HG02943 (cell line): ENCODE data around the gene RBFOX2.

Source experiments
- ATAC-seq: cut with Tn5 transposase; IDR thresholded peaks from one replicate; pipeline ENCODE4 v1.9.1; 2021; ENCODE audit warnings: mild to moderate bottlenecking, low read depth, moderate library complexity; ENCODE audit not compliant: unreplicated experiment

The RBFOX2 gene

DNA sequence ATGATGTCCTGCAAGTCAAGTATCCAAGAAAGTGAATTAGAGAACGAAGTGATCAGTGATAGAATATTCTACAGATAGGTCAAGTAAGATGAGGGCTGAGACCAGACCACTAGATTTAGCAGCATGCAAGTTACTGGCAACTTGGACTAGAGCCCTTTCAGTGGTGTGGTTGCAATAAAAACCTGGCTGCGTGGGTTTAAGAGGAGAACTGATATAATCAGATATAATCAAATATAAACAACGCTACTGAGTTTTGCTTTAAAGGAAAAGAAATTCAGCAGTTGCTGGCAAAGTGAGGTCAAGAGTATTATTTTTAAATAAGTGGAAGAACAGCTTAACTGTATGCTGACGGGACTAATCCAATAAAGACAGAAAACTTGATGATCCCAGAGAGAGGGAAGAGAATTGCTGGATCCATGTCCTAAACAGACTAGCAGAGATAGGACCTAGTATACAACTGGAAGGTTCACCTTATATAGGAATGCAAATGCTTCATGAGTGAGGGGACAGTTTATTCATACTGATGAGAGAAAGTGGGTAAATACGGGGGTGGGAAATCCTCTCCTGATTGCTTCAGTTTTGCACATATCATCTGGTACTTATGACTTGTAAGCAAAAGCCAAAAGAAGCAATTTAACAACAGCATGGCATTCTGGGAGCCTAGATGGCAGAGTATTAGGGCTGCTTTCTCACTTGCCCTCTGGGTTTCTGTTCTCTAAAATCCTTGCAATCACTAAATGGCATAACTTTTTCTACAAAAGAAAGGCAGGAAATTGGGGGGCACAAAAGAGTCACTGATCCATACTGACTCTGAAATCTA, 146.2 kb downstream of the RBFOX2 start:
- no peak for ATAC-seq

GRCh38 chr22:35879351-35879750, 149.3 kb downstream of the RBFOX2 start:
- no peak for ATAC-seq

DNA sequence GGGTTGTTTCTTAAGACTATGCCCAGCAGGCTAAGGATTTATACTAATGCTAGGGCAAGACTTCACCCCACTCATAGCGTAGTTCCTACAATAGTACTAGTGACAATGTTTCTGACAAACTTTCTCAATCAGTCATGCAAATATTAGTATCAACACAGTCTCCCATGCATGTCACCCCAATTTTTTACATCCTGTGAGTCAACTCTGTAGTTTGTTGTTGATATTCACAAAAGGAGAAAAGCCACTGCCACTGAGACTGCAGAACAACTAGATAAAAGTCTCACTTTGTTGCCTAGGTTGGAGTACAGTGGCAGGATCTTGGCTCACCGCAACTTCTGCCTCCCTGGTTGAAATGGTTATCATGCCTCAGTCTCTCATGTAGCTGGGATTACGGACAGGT, 155.2 kb downstream of the RBFOX2 start:
- no peak for ATAC-seq

GRCh38 chr22:35872451-35872850, 156.2 kb downstream of the RBFOX2 start:
- no peak for ATAC-seq

DNA sequence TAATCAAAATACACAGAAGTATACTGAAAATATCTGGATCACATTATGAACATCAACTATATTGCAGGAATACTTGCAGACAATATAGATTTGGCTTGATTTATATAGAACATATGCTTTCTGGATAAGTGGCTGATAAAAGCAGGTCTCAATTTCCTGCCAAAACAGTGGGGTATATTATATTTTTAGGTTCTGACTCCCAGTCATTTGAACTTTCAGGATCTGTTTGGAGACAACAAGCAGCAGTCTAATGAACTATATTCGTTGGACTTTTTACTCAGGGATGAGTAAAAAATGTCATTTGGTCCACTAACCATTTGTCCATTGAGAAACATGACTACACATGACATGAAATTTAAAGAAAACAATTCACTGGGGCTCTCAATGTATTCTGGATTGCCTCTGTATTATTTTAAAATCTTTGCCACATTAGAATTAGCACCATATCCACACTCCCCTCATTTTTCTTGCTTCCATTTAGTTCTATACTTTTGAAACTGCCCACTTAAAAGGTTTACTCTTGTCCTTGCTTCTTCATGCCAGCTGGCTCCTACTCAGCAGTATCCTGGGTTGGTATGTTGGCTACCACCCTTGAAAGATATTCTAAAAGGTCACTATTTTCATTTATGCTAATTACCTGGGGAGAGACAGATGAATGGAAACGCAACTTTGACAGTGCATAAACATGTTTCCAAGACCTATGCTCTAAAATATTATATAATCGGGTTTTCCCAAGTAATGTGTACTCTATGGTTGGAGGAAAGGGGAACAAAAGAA, 157.9 kb downstream of the RBFOX2 start:
- no peak for ATAC-seq

GRCh38 chr22:35868938-35869337, 159.7 kb downstream of the RBFOX2 start:
- ATAC-seq: no peak

DNA sequence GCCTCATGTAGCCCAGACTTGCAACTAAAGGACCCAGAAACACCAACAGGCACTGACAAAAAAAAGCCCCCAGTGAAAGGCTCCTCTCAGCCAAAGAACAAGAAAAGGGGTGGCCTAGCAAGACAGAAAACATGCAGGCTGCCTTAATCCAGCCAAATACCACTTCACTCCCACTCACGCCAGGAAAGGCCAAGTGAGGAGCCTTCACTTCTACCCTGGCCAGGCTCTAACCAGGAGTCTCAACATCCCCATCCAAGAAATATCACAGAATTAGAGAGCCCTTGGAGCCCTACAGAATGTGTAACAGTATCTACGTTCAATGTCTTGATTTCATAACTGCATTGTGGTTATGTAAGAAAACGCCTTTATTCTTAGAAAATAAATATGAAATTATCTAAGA, 162.0 kb downstream of the RBFOX2 start:
- no peak for ATAC-seq

DNA sequence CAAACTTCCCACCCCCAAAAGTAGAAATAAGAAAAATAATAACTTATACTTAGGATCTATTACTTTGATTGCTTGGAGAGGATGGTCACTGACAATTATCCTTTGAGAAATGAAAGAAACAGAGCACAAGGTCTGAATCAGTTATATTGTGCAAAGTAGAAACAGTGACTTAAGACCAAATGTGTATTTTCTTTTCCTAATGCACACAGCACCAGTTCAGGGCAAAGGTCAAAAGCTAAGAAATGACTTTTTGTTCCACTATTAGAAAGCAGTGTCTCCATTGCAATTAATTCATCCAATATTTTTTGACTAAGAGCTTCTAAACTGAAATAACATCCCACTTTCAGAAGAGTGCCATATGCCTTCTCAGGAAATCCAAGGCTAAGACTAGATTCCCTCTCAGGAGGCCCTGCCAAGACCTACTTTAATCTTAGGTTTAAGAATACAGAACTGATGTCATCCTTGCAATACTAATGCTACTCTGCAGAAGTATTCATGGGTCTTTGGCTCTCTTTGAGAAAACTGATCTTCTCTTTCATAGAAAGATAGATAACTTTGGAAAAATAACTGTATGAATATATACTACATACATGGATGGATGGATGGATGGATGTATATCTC, 164.0 kb downstream of the RBFOX2 start:
- no peak for ATAC-seq

DNA sequence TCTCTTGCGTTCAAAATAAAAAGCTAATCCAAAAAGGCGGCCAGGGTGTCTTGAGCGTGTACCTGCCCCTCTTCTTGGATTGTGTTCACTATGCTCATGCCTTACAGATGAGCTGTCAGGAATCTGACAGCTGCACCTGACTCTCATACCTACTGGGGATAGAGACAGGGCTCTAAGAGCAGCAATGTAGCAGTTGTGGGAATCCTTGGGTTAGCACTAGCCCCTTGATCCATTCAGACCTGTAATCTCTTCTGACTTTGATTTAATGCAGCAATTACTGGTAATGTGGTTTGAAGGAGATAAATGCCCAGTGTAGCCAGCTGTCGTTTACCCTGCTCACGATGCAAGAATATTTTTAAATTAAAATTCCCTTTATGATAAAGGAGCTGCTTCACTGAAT, 165.2 kb downstream of the RBFOX2 start:
- ATAC-seq: no peak

GRCh38 chr22:35862697-35863096, 165.9 kb downstream of the RBFOX2 start:
- no peak for ATAC-seq

- no peak for ATAC-seq
Measured at GRCh38 chr22:35861451-35861850, 167.2 kb downstream of the RBFOX2 start.

GRCh38 chr22:35860837-35861236, 167.8 kb downstream of the RBFOX2 start:
- no peak for ATAC-seq

DNA sequence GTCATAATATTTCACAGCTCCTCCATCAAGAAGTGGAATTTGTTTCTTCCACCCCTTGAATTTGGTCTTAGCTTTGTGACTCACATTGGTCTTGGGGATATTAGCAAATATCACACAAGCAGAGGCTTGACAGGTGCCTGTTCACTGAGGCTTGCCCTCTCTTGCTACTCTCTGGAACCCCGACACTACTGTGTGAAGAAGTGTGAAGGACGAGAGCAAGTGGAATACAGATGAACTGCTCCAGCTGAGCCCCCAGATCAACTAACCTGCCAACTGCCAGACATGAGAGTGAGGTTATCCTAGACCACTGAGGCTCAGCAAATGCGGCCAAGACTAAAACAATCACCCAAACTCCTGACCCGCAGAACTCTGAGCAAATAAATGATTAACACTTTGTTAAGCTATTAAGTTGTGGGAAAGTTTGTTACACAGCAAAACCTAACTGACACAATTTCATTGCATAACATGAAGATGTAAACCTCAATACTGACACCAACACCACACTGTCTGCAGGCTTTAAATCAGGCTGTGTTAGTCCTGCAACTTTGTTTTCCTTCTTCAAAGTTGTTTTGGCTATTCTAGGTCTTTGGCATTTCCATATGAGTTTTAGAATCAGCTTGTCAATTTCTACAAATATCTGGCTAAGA, 168.4 kb downstream of the RBFOX2 start:
- no peak for ATAC-seq

DNA sequence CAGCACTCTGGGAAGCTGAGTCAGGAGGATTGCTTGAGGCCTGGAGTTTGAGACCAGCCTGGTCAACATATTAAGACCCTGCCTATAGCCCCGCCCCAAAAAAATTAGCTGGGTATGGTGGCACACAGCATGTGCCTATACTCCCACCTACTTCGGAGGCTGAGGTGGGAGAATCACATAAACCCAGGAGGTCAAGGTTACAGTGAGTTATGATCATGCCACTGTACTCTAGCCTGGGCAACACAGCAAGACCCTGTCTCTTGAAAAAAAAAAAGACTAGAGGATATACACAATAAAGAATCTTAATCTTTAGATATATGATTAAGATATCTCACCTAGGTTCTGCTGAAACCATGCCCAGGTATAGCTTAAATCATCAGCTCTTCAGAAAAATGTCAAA, 174.3 kb downstream of the RBFOX2 start:
- ATAC-seq: no peak

GRCh38 chr22:35852076-35852475, 176.5 kb downstream of the RBFOX2 start:
- ATAC-seq: no peak

DNA sequence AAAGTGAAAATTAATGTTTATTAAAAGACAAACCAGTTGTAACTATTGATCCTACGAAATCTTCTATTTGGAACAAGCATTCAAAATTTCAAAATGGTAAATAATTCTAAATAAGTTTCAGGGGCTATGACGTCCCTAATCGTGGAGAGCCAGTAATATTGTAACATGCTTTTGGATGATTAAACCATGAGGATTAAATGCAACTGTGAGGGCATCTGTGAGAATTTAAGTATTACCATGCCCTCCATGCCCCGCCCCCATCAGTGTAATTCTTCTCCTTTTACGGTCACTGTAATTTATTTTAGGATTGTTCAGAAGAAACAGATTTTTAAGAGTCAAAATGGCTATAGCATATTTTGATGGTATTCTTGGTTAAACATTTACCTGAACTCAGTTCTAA, 177.8 kb downstream of the RBFOX2 start:
- ATAC-seq: no peak

DNA sequence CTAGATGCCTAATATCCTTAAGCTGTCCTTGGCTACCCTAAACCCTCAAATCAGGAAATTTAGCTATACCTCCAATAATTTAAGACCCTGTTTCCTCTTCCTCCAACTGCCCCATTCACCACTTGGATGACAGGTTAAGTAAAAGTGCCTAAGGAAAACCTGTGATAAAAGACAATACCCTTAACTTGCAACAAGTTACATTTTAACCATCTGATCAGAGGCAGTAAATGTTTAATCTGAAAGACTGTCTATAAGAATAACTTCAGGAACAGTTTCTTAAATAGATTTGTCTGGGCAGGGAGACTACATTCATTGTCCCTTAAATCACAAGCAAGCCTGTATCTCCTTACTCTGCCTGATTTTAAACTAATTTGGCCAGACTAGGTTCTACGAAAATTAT, 181.8 kb downstream of the RBFOX2 start:
- no peak for ATAC-seq

DNA sequence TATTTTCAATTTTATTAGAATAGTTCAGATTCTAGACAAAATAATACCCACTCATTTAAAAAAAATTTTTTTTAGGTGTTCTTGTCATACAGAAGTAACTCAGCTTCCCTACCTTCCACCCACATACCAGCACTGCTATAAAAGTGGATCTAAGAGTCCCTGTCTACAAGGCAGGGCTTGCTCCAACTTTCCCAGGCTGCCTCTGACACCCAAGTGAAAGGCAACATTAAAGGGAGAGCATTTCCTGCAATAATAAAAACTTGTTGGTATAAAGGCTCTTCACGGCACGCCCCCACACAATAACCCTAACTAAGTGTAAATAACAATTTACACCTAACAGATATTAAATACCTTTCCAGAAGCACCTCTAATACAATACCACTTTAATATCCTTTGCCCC, 183.7 kb downstream of the RBFOX2 start:
- ATAC-seq: no peak

GRCh38 chr22:35842954-35843353, 185.7 kb downstream of the RBFOX2 start:
- no peak for ATAC-seq

DNA sequence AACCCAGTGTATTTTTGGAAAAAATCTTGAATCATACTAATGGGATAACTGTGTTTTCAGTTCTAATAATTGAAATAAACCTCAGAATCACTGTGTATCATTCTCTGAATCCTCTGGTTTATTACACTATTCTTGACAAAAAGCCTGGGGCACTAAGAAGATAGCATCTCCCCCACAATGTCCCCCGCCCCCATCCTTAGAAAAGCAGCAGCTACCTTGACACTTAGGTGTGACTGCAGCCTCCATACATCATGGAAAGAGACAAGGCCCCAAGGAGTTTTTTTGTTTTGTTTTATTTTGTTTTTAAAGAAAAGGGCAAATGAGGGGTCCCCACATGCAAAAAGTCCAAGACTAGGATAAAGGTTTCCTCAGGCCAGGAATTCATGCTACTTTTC, 186.1 kb downstream of the RBFOX2 start:
- no peak for ATAC-seq

DNA sequence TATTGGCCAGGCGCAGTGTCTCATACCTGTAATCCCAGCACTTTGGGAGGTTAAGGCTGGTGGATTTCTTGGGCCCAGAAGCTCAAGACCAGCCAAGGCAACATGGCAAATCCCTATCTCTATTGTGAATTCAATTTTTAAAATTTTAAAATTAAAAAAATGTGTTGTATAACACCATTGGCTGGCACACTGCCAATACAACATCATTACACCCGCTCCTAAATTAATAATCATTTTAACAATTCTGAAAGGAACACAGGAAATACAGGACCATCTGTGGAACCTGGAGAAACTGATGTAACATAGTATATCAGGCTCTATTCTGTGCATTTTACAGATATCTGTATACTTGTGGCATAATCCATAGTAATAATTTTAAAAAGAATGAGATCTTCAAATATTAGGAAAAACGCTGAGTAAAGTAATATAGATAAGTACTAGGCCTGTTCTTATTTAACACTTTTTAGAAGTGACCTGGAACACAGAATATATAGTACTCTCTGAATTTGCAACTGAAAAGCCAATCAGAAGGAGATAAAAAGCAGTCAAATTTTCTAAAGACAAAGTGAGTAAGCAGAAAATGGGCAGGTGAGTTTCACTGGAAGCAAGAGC, 186.6 kb downstream of the RBFOX2 start:
- no peak for ATAC-seq
